Activated naive CD4-positive, alpha-beta T cell treated with anti-CD3 and anti-CD28 coated beads for 36 hours (primary cell): ENCODE results near the gene DCD. TPM values are rescaled to one million over a fixed set of nuclear protein-coding genes. Genes with fewer than 3 reads are reported as not detected.
"Not testable (repeated sequence)": the region's sequence is repeated elsewhere in the genome, so short reads cannot be mapped to it uniquely, and the experiment has no call there.

ENCODE experiments used
- CTCF ChIA-PET: fragments of 350-600 bp; sonication (Branson Sonifier 250); formaldehyde crosslinking; loops from one replicate; lab custom pipeline; 2021; ENCODE audit warnings: antibody characterized with exemption; lab: Charles Lee
- DNase-seq: peaks from one replicate; pipeline ENCODE4 v3.0.0-alpha.2; 2020
- H3K27ac Mint-ChIP-seq: one replicate; pipeline ENCODE4 v1.8.0; 2021; ENCODE audit warnings: mild to moderate bottlenecking, mixed read lengths
- H3K27me3 Mint-ChIP-seq: one replicate; pipeline ENCODE4 v1.8.0; 2021; ENCODE audit warnings: low read depth, mixed read lengths
- H3K36me3 Mint-ChIP-seq: one replicate; pipeline ENCODE4 v1.8.0; 2021; ENCODE audit warnings: low read depth, mixed read lengths
- H3K4me1 Mint-ChIP-seq: one replicate; pipeline ENCODE4 v1.8.0; 2021; ENCODE audit warnings: low read depth, mixed read lengths
- H3K4me3 Mint-ChIP-seq: one replicate; pipeline ENCODE4 v1.8.0; 2021; ENCODE audit warnings: mild to moderate bottlenecking, moderate library complexity, mixed read lengths
- H3K9me3 Mint-ChIP-seq: one replicate; pipeline ENCODE4 v1.8.0; 2021; ENCODE audit warnings: mixed read lengths
- intact Hi-C: fragments of 100-400 bp; cut with micrococcal nuclease; formaldehyde crosslinking; loops from one replicate; pipeline ENCODE4 v1.15.1; 2023
- total RNA-seq, 2 experiments: library from RNA; stranded (reverse); gene quantifications; one replicate each; pipeline ENCODE4 v1.2.3, GENCODE V29; 2021

DCD gene
- total RNA-seq, 2 experiments from 2014 or later, result not detected

- intact Hi-C loops, result no loop called here
- DNase-seq, result no peak
- H3K36me3 Mint-ChIP-seq, result no peaks in the 10 kb centered on the region
- peaks cover 12% of the 10 kb centered on the region for H3K27me3 Mint-ChIP-seq
- H3K27ac Mint-ChIP-seq, result no peak overlapping the region
- peaks cover 6% of the 10 kb centered on the region for H3K4me1 Mint-ChIP-seq
- H3K9me3 Mint-ChIP-seq, result no peaks in the 10 kb centered on the region
- H3K4me3 Mint-ChIP-seq, result no peak overlapping the region
- CTCF ChIA-PET, result interaction anchor here (1.0 to 1.1 kb wide), 3 partner anchors 8 to 57 kb away, joined by 3 to 5 read pairs (median 4); no protein-coding TSS in a partner anchor
These were observed 2.2 kb upstream of the DCD start for GRCh38 chr12:54650409-54650808.

GRCh38 chr12:54649825-54650224 lies 1.7 kb upstream of the DCD start:
- Mint-ChIP-seq H3K27me3 (peaks cover 13% of the 10 kb centered on the region), H3K9me3 (no peaks in the 10 kb centered on the region), H3K36me3 (no peaks in the 10 kb centered on the region), H3K27ac (no peak overlapping the region), H3K4me3 (no peak overlapping the region), H3K4me1 (peaks cover 6% of the 10 kb centered on the region)
- DNase-seq, result no peak
- intact Hi-C loops, result no loop called here
- CTCF ChIA-PET, result interaction anchor here (0.6 to 1.3 kb wide), 5 partner anchors 9 to 57 kb away, joined by 3 to 5 read pairs (median 3); no protein-coding TSS in a partner anchor

- peaks cover 2% of the 10 kb centered on the region for H3K27me3 Mint-ChIP-seq
- CTCF ChIA-PET, result interaction anchor here (0.6 to 1.3 kb wide), 5 partner anchors 8 to 1238 kb away, joined by 3 to 6 read pairs (median 3); no protein-coding TSS in a partner anchor
- peaks cover 3% of the 10 kb centered on the region for H3K4me1 Mint-ChIP-seq
- DNase-seq, result no peak
- no peaks in the 10 kb centered on the region for H3K36me3 Mint-ChIP-seq
- H3K4me3 Mint-ChIP-seq, result no peak overlapping the region
- no peaks in the 10 kb centered on the region for H3K9me3 Mint-ChIP-seq
- H3K27ac Mint-ChIP-seq, result no peak overlapping the region
- intact Hi-C loops, result no loop called here
These were observed 6.6 kb downstream of the DCD start for GRCh38 chr12:54641554-54641953.

- H3K9me3 Mint-ChIP-seq, result no peaks in the 10 kb centered on the region
- no peaks in the 10 kb centered on the region for H3K4me1 Mint-ChIP-seq
- CTCF ChIA-PET, result interaction anchor here (0.6 to 1.3 kb wide), 4 partner anchors 9 to 1238 kb away, joined by 3 to 6 read pairs (median 4); no protein-coding TSS in a partner anchor
- peaks cover 2% of the 10 kb centered on the region for H3K27me3 Mint-ChIP-seq
- intact Hi-C loops, result no loop called here
- H3K36me3 Mint-ChIP-seq, result no peaks in the 10 kb centered on the region
- no peak overlapping the region for H3K27ac Mint-ChIP-seq
- H3K4me3 Mint-ChIP-seq, result no peak overlapping the region
- DNase-seq, result no peak
These were observed 7.1 kb downstream of the DCD start for GRCh38 chr12:54641089-54641488.

- DNase-seq, H3K27me3 Mint-ChIP-seq, H3K4me3 Mint-ChIP-seq, intact Hi-C loops, H3K36me3 Mint-ChIP-seq, H3K4me1 Mint-ChIP-seq, H3K9me3 Mint-ChIP-seq, H3K27ac Mint-ChIP-seq, CTCF ChIA-PET: not testable (repeated sequence)
These were observed 9.1 kb downstream of the DCD start for GRCh38 chr12:54639112-54639511.

- CTCF ChIA-PET, result interaction anchor here (0.6 to 0.8 kb wide), 2 partner anchors 24 to 107 kb away, joined by 3 to 4 read pairs; no protein-coding TSS in a partner anchor
- Mint-ChIP-seq H3K27me3 (peaks cover 9% of the 10 kb centered on the region), H3K9me3 (no peaks in the 10 kb centered on the region), H3K4me3 (no peak within 1 kb of the TSS), H3K27ac (no peak within 1 kb of the TSS), H3K4me1 (no peaks in the 10 kb centered on the region), H3K36me3 (no peaks in the 10 kb centered on the region)
- intact Hi-C loops, result no loop called here
- DNase-seq, result no peak
These were observed 13.4 kb downstream of the DCD start, which contains the start of gene LACRT for GRCh38 chr12:54634795-54635194. Gene LACRT, minus strand, starts transcription at chr12:54634895. Its CDS starts 54 bp downstream, at chr12:54634841.

- intact Hi-C loops, result no loop called here
- no peak for DNase-seq
- Mint-ChIP-seq H3K4me1 (no peaks in the 10 kb centered on the region), H3K9me3 (peaks cover 6% of the 10 kb centered on the region), H3K27ac (no peak overlapping the region), H3K27me3 (peaks cover 14% of the 10 kb centered on the region), H3K4me3 (no peak overlapping the region), H3K36me3 (no peaks in the 10 kb centered on the region)
- CTCF ChIA-PET, result interaction anchor here (0.6 kb wide), 1 partner anchor 36 kb away, joined by 3 read pairs; no protein-coding TSS in a partner anchor
These were observed 16.0 kb downstream of the DCD start for GRCh38 chr12:54631988-54632728.

GRCh38 chr12:54631551-54631950 lies 16.6 kb downstream of the DCD start:
- no peak overlapping the region for H3K27ac Mint-ChIP-seq
- H3K36me3 Mint-ChIP-seq, result peaks cover 3% of the 10 kb centered on the region
- peaks cover 20% of the 10 kb centered on the region for H3K27me3 Mint-ChIP-seq
- H3K4me1 Mint-ChIP-seq, result no peaks in the 10 kb centered on the region
- no peak overlapping the region for H3K4me3 Mint-ChIP-seq
- CTCF ChIA-PET, result no interaction called here
- no peak for DNase-seq
- peaks cover 6% of the 10 kb centered on the region for H3K9me3 Mint-ChIP-seq
- intact Hi-C loops, result no loop called here

GRCh38 chr12:54629925-54630324 lies 18.2 kb downstream of the DCD start:
- intact Hi-C loops, result no loop called here
- H3K4me1 Mint-ChIP-seq, result no peaks in the 10 kb centered on the region
- H3K36me3 Mint-ChIP-seq, result peaks cover 3% of the 10 kb centered on the region
- CTCF ChIA-PET, result interaction anchor here (1.4 to 1.8 kb wide), 2 partner anchors 29 to 104 kb away, joined by 4 to 6 read pairs; no protein-coding TSS in a partner anchor
- peaks cover 6% of the 10 kb centered on the region for H3K9me3 Mint-ChIP-seq
- H3K27ac Mint-ChIP-seq, result no peak overlapping the region
- no peak for DNase-seq
- peaks cover 30% of the 10 kb centered on the region for H3K27me3 Mint-ChIP-seq
- H3K4me3 Mint-ChIP-seq, result no peak overlapping the region

- H3K27me3 Mint-ChIP-seq, result peaks cover 35% of the 10 kb centered on the region
- H3K4me1 Mint-ChIP-seq, result no peaks in the 10 kb centered on the region
- intact Hi-C loops, result no loop called here
- H3K9me3 Mint-ChIP-seq, result peaks cover 6% of the 10 kb centered on the region
- no peak overlapping the region for H3K27ac Mint-ChIP-seq
- no peak overlapping the region for H3K4me3 Mint-ChIP-seq
- CTCF ChIA-PET, result interaction anchor here (0.8 to 1.8 kb wide), 2 partner anchors 56 to 102 kb away, joined by 3 to 6 read pairs; no protein-coding TSS in a partner anchor
- peaks cover 3% of the 10 kb centered on the region for H3K36me3 Mint-ChIP-seq
- no peak for DNase-seq
These were observed 19.8 kb downstream of the DCD start for GRCh38 chr12:54628186-54628846.

GRCh38 chr12:54627304-54627703 lies 20.9 kb downstream of the DCD start:
- no peak for DNase-seq
- Mint-ChIP-seq H3K9me3 (peaks cover 6% of the 10 kb centered on the region), H3K4me3 (no peak overlapping the region), H3K27ac (no peak overlapping the region), H3K27me3 (peaks cover 37% of the 10 kb centered on the region), H3K4me1 (no peaks in the 10 kb centered on the region), H3K36me3 (peaks cover 3% of the 10 kb centered on the region)
- CTCF ChIA-PET, result no interaction called here
- intact Hi-C loops, result no loop called here

- Mint-ChIP-seq H3K36me3 (peaks cover 3% of the 10 kb centered on the region), H3K4me1 (no peaks in the 10 kb centered on the region), H3K9me3 (peaks cover 6% of the 10 kb centered on the region), H3K27ac (no peak overlapping the region), H3K27me3 (peaks cover 33% of the 10 kb centered on the region), H3K4me3 (no peak overlapping the region)
- CTCF ChIA-PET, result no interaction called here
- no peak for DNase-seq
- intact Hi-C loops, result no loop called here
These were observed 22.6 kb downstream of the DCD start for GRCh38 chr12:54625598-54625997.
